Measurements from ENCODE around the gene PCSK5. TPM values are rescaled to one million over a fixed set of nuclear protein-coding genes. Genes with fewer than 3 reads are reported as not detected.

PCSK5 gene
- total and polyA plus RNA-seq, 2 of the 8 experiments (the other 6 are each of a cell fraction or from before 2014, with no cell fraction given), result 5.5 to 10.7 TPM

DNA sequence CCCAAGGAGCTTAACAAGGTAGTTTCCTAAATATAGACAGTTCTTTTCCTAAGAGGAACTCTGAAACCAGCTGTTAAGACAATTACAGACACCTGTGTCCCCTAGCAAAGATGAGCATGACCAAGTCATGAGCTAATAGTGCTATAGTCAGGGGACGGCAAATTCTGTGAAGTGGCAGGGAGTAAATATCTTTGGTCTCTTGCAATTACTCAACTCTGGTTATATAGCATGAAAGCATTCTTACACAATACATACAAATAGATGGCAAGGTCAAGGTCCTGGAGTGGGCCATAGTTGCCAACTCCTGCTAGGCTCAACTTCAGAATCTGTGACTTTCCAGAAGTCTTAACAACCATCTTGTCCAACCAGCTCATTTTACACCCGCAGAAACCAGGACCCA, 400.1 kb downstream of the PCSK5 start:
- Histone ChIP-seq H3K4me1 (replicated peaks in 1 of 4; ENCODE audit: control insufficient read depth in 3 of 4, insufficient read depth in 4 of 4, low read length in 3 of 4) (no peaks in the 10 kb centered on the region), H2BK20ac (ENCODE audit: low read length) (no peak overlapping the region), H2BK12ac (ENCODE audit: low read depth, low read length) (no peak overlapping the region), H2BK15ac (ENCODE audit: low read length) (no peak overlapping the region), H3K23ac (ENCODE audit: insufficient read length) (no peak overlapping the region), H2BK120ac (replicated peaks; ENCODE audit: low read depth, low read length) (no peak overlapping the region), H3K4ac (replicated peaks; ENCODE audit: insufficient read length, low read depth, low read length) (no peak overlapping the region), H4K8ac (ENCODE audit: extremely low read depth, insufficient read depth, low read length) (no peak overlapping the region), H4K20me1 (replicated peaks in 1 of 2; ENCODE audit: control insufficient read depth in 1 of 2, insufficient read depth in 2 of 2, low read length in 2 of 2) (no peaks in the 10 kb centered on the region), H2BK5ac (ENCODE audit: low read depth, low read length) (no peak overlapping the region), H3K9ac (replicated peaks in 1 of 4; ENCODE audit: extremely low read depth in 1 of 4, low read depth in 3 of 4, low read length in 3 of 4) (no peak overlapping the region), H3K4me3 (ENCODE audit: extremely low read depth in 1 of 4, insufficient read depth in 2 of 4, low read depth in 3 of 4, low read length in 4 of 4) (no peak overlapping the region), H3K79me2 (ENCODE audit: control insufficient read depth in 1 of 2, insufficient read depth in 2 of 2, low read length in 2 of 2) (no peaks in the 10 kb centered on the region), H3K4me2 (ENCODE audit: insufficient read depth in 1 of 2, low read depth in 2 of 2, low read length in 2 of 2) (no peak overlapping the region), H3K36me3 (ENCODE audit: control insufficient read depth in 2 of 4, insufficient read depth in 4 of 4, low read length in 3 of 4) (no peaks in the 10 kb centered on the region), H3K9me3 (ENCODE audit: insufficient read depth in 2 of 2, low read depth in 1 of 2, low read length in 1 of 2) (no peaks in the 10 kb centered on the region), H3K27me3 (replicated peaks in 1 of 4; ENCODE audit: control insufficient read depth in 3 of 4, extremely low read depth in 1 of 4, insufficient read depth in 3 of 4, low read length in 3 of 4) (no peaks in the 10 kb centered on the region), H3K56ac (replicated peaks; ENCODE audit: insufficient read length, low read depth, low read length) (no peak overlapping the region), H4K91ac (replicated peaks; ENCODE audit: insufficient read length, low read length) (no peak overlapping the region), H3K14ac (ENCODE audit: insufficient read length) (no peak overlapping the region), H3K27ac (ENCODE audit: low read depth, low read length) (no peak overlapping the region), H3K79me1 (ENCODE audit: low read depth, low read length) (no peaks in the 10 kb centered on the region), H4K5ac (ENCODE audit: insufficient read length, low read depth, low read length) (no peak overlapping the region), H2AK5ac (ENCODE audit: low read depth, low read length) (no peak overlapping the region), H3K18ac (ENCODE audit: extremely low read depth, low read length) (no peak overlapping the region), H3K23me2 (ENCODE audit: low read depth, low read length) (no peaks in the 10 kb centered on the region; the same call in 1 of the 2 replicates), H2AFZ (ENCODE audit: low read length) (no peak overlapping the region)
- DNase-seq (ENCODE audit: low read depth in 1 of 2, low spot score in 2 of 2), result no peak
- CTCF ChIA-PET (ENCODE audit: partially characterized antibody), result interaction anchor here (0.6 to 5.9 kb wide), 8 partner anchors 10 to 421 kb away, joined by 3 to 64 read pairs (median 4); no protein-coding TSS in a partner anchor
- POLR2A ChIA-PET (ENCODE audit: partially characterized antibody), result no interaction called here
- TF ChIP-seq SP2 (IDR thresholded peaks at IDR 0.05; ENCODE audit: low read length) (no peak), CBX5 (IDR thresholded peaks at IDR 0.05; ENCODE audit: low read depth, low read length) (no peak), TBP (IDR thresholded peaks at IDR 0.05; ENCODE audit: low read depth, low read length) (no peak), SUZ12 (IDR thresholded peaks at IDR 0.05; ENCODE audit: low read length) (no peak), NANOG (IDR thresholded peaks at IDR 0.05; ENCODE audit: insufficient read depth, low read depth, low read length, poor library complexity, severe bottlenecking) (no peak)
- 93% methylated on average over 2 of the region's 2 CpGs; no CpG with 5 or more reads in 1 of the 2 experiments for WGBS, 2 experiments (ENCODE audit: extremely low coverage in 1 of 2, insufficient coverage in 1 of 2, insufficient read length in 1 of 2, insufficient replicate concordance in 2 of 2, low coverage in 1 of 2, low lambda C conversion rate in 2 of 2, missing lambda C conversion rate in 1 of 2)
- FAIRE-seq, result no peak
